ENCODE results near the gene CHST8.
"Not testable (repeated sequence)": the region's sequence is repeated elsewhere in the genome, so short reads cannot be mapped to it uniquely, and the experiment has no call there.

Gene CHST8

GRCh38 chr19:33618363-33618762 is 3.4 kb upstream of the CHST8 start:
- DNase-seq (ENCODE audit: low read depth in 2 of 2), result not testable (repeated sequence)

GRCh38 chr19:33618884-33619283 is 2.9 kb upstream of the CHST8 start:
- no peak for DNase-seq (ENCODE audit: low read depth in 2 of 2)

- DNase-seq (ENCODE audit: low read depth in 2 of 2), result no peak
Observed at GRCh38 chr19:33620611-33621010, 1.1 kb upstream of the CHST8 start.

GRCh38 chr19:33621065-33621785 is 528 bp upstream of the CHST8 start:
- DNase-seq (ENCODE audit: low read depth in 2 of 2), result no peak

GRCh38 chr19:33622505-33622808 is 704 bp downstream of the CHST8 start:
- no peak for DNase-seq (ENCODE audit: low read depth in 2 of 2)

GRCh38 chr19:33622809-33623511 is 1.2 kb downstream of the CHST8 start:
- DNase-seq (ENCODE audit: low read depth in 2 of 2), result no peak

GRCh38 chr19:33624586-33624985 is 2.8 kb downstream of the CHST8 start:
- no peak for DNase-seq (ENCODE audit: low read depth in 2 of 2)

- no peak for DNase-seq (ENCODE audit: low read depth in 2 of 2)
Observed at GRCh38 chr19:33627526-33627925, 5.8 kb downstream of the CHST8 start.

- no peak for DNase-seq (ENCODE audit: low read depth in 2 of 2)
Observed at GRCh38 chr19:33627962-33628839, 6.4 kb downstream of the CHST8 start.

- DNase-seq (ENCODE audit: low read depth in 2 of 2), result no peak
Observed at GRCh38 chr19:33628921-33629825, 7.4 kb downstream of the CHST8 start.

GRCh38 chr19:33629826-33630375 is 8.1 kb downstream of the CHST8 start:
- no peak for DNase-seq (ENCODE audit: low read depth in 2 of 2)

- DNase-seq (ENCODE audit: low read depth in 2 of 2), result no peak
Observed at GRCh38 chr19:33630880-33631608, 9.3 kb downstream of the CHST8 start.

- DNase-seq (ENCODE audit: low read depth in 2 of 2), result no peak
Observed at GRCh38 chr19:33631609-33631973, 9.8 kb downstream of the CHST8 start.

- DNase-seq (ENCODE audit: low read depth in 2 of 2), result no peak
Observed at GRCh38 chr19:33634361-33635091, 12.8 kb downstream of the CHST8 start.

GRCh38 chr19:33638167-33639034 is 16.6 kb downstream of the CHST8 start:
- DNase-seq (ENCODE audit: low read depth in 2 of 2), result no peak

- DNase-seq (ENCODE audit: low read depth in 2 of 2), result no peak
Observed at GRCh38 chr19:33639035-33639681, 17.4 kb downstream of the CHST8 start.

GRCh38 chr19:33640773-33641172 is 19.0 kb downstream of the CHST8 start:
- DNase-seq (ENCODE audit: low read depth in 2 of 2), result no peak

- no peak for DNase-seq (ENCODE audit: low read depth in 2 of 2)
Observed at GRCh38 chr19:33641261-33641660, 19.5 kb downstream of the CHST8 start.

All from stimulated activated CD4-positive, alpha-beta T cell treated with anti-CD3 and anti-CD28 coated beads, Interleukin-1b, Interleukin-23, amount 100 ng/mL, for 1 hour (primary cell).